Measurements from ENCODE around the gene CHST11. TPM values are rescaled to one million over a fixed set of nuclear protein-coding genes. Genes with fewer than 3 reads are reported as not detected.

CHST11 gene
- total and polyA plus RNA-seq, 9 of the 15 experiments (the other 6 are each of a cell fraction or from before 2014, with no cell fraction given) = 2.3 to 38.7 (median 15.0) TPM

DNA sequence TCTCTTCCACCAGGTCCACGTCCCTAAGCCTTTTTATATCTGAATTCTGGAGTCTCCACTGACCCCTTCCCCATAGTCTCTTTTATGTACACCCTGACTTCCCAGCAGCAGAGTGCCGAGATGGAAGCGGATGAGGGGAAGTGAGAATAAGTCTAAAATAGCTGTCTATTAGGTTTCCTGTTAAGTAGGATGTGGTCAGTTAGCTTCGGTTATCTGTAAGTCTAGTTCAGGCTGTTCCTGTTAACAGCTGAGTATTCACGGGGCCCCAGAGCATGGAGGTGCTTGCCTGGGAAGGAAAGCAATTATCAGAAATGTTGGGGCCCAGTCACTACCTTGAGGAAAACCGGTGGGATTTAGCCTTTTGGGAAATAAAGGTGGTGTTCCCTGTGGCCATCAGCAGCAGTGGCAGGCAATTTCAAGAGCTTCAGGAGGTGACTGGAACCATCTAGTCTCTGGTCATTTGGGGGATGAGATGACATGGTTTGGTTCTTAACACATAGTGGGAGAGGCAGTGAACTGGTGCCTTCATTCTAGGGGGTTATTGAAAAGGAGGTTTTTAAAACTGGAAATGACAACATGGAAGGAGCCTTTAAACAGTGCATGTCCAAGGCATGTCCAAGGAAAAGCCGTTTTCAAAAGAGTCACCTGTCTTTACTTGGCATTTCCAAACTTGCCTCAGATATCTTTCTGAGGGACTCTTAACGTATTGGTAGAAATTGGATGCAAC is 21.8 kb downstream of the CHST11 start (continued):
- TF ChIP-seq KDM5B (IDR thresholded peaks at IDR 0.05; ENCODE audit: insufficient replicate concordance, low read depth, low read length) (no peak), ZBTB33 (CRISPR knock-in tag; IDR thresholded peaks at IDR 0.05) (no peak), ZNF121 (CRISPR knock-in tag; conservative IDR thresholded peaks at IDR 0.05) (no peak), CUX1 (CRISPR knock-in tag; IDR thresholded peaks at IDR 0.05) (no peak), NR2C2 (CRISPR knock-in tag; IDR thresholded peaks at IDR 0.05) (no peak), NR2C2 (tag; IDR thresholded peaks at IDR 0.05) (peak; percentile 18; the same call in 1 of the 2 replicates), ZNF785 (CRISPR knock-in tag; IDR thresholded peaks at IDR 0.05) (no peak), ELK1 (CRISPR knock-in tag; IDR thresholded peaks at IDR 0.05) (no peak), ZNF551 (CRISPR knock-in tag; IDR thresholded peaks at IDR 0.05) (no peak), TBP (optimal IDR thresholded peaks at IDR 0.05; ENCODE audit: low read depth, low read length) (no peak), ZBTB11 (CRISPR knock-in tag; IDR thresholded peaks at IDR 0.05) (peak in 1 of 3 experiments; percentile 61; a peak in 1 of 6 replicates), KLF13 (tag; IDR thresholded peaks at IDR 0.05; ENCODE audit: borderline replicate concordance, low read depth) (no peak), ZNF232 (CRISPR knock-in tag; IDR thresholded peaks at IDR 0.05) (no peak)
- TF ChIP-seq, protein P1, sequence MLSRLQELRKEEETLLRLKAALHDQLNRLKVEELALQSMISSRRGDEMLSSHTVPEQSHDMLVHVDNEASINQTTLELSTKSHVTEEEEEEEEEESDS (CRISPR knock-in tag; IDR thresholded peaks at IDR 0.05) = no peak
